A673 (cell line): ENCODE data around the gene SP140L.

ENCODE experiments used
- CTCF ChIP-seq: fragments of 300-800, 200-600 bp; sonication (generic); conservative IDR thresholded peaks from 2 replicates; pipeline ENCODE4 v1.5.1; 2017; ENCODE audit warnings: low read depth, mild to moderate bottlenecking, antibody characterized with exemption, low read length, moderate library complexity, mixed read lengths
- EZH2 ChIP-seq: fragments of 200-600 bp; sonication (generic); IDR thresholded peaks from 2 replicates; pipeline ENCODE4 v1.6.1; 2017; ENCODE audit warnings: borderline replicate concordance, low read depth, mild to moderate bottlenecking, mixed read lengths, antibody characterized with exemption, low read length; ENCODE audit not compliant: poor library complexity, severe bottlenecking

DNA sequence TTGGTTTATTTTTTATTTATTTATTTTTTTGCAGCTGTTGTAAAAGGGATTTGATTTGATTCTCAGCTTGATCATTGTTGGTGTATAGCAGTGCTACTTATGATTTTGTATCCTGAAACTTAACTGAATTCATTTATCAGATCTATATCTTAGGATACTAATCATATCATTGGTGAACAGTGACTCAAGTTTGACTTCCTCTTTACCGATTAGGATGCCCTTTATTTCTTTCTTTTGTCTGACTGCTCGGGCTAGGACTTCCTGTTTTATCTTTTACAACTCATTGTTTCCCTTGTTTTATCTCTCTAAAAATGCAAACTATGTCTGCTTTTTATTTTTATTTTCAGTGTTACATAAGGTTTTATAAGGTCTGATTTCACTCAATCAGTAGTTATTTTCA, 112.6 kb downstream of the SP140L start:
- TF ChIP-seq CTCF (no peak), EZH2 (no peak)
